WTC11 (cell line): ENCODE data around the gene SLC35D1. TPM values are rescaled to one million over a fixed set of nuclear protein-coding genes. Genes with fewer than 3 reads are reported as not detected.
A peak's percentile ranks its signal among the peaks of the same experiment; 100 is the strongest.

ENCODE experiments used
- ATAC-seq: fragments of 200-7000 bp; cut with Tn5 transposase; 2 replicates; pipeline ENCODE4 v1.10.0; 2021; ENCODE audit warnings: mild to moderate bottlenecking, moderate library complexity
- CTCF ChIA-PET: fragments of 300-600 bp; sonication (Branson Sonifier 250); formaldehyde crosslinking; loops from one replicate; lab custom pipeline; 2021; ENCODE audit warnings: antibody characterized with exemption; lab: Charles Lee
- POLR2A ChIA-PET: fragments of 350-600 bp; sonication (Branson Sonifier 250); formaldehyde crosslinking; loops from one replicate; lab custom pipeline; 2021; ENCODE audit warnings: antibody characterized with exemption; lab: Charles Lee
- DNase-seq: peaks from one replicate; pipeline ENCODE4 v3.0.0; 2021; ENCODE audit warnings: low spot score
- H3K27ac Mint-ChIP-seq: 2 replicates; pipeline ENCODE4 v1.8.0; 2021; ENCODE audit warnings: mixed read lengths
- H3K27me3 Mint-ChIP-seq: 2 replicates; pipeline ENCODE4 v1.8.0; 2021; ENCODE audit warnings: low read depth, mild to moderate bottlenecking, moderate library complexity, mixed read lengths
- H3K36me3 Mint-ChIP-seq: 2 replicates; pipeline ENCODE4 v1.8.0; 2021; ENCODE audit warnings: mixed read lengths
- H3K4me1 Mint-ChIP-seq: 2 replicates; pipeline ENCODE4 v1.8.0; 2022; ENCODE audit warnings: mixed read lengths
- H3K4me3 Mint-ChIP-seq: 2 replicates; pipeline ENCODE4 v1.8.0; 2021; ENCODE audit warnings: mild to moderate bottlenecking, moderate library complexity, mixed read lengths
- H3K9me3 Mint-ChIP-seq: 2 replicates; pipeline ENCODE4 v1.8.0; 2021; ENCODE audit warnings: mixed read lengths
- AFF4 ChIP-seq: sonication (generic); formaldehyde crosslinking; IDR thresholded peaks from 2 replicates; pipeline ENCODE4 v1.8.1; 2023; ENCODE audit warnings: mild to moderate bottlenecking, missing genetic modification reagents, borderline replicate concordance
- AR ChIP-seq: fragments of 250-450 bp; sonication (Bioruptor Pico); IDR thresholded peaks from 2 replicates; pipeline ENCODE4 v1.9.0; 2021; ENCODE audit warnings: mild to moderate bottlenecking
- ATF2 ChIP-seq: sonication (generic); formaldehyde crosslinking; IDR thresholded peaks from 2 replicates; pipeline ENCODE4 v1.8.1; 2022; ENCODE audit warnings: low read depth, missing genetic modification reagents, borderline replicate concordance
- ATF3 ChIP-seq: sonication (generic); formaldehyde crosslinking; conservative IDR thresholded peaks from 2 replicates; pipeline ENCODE4 v1.8.1; 2022; ENCODE audit warnings: mild to moderate bottlenecking, missing genetic modification reagents
- CBFB ChIP-seq: sonication (generic); formaldehyde crosslinking; IDR thresholded peaks from 2 replicates; pipeline ENCODE4 v1.8.1; 2022; ENCODE audit warnings: mild to moderate bottlenecking, low read depth, missing genetic modification reagents
- ERG ChIP-seq: fragments of 250-450 bp; sonication (Bioruptor Pico); IDR thresholded peaks from 2 replicates; pipeline ENCODE4 v1.8.0; 2021; ENCODE audit warnings: mild to moderate bottlenecking
- ESRRA ChIP-seq: sonication (generic); formaldehyde crosslinking; IDR thresholded peaks from 2 replicates; pipeline ENCODE4 v1.8.1; 2022; ENCODE audit warnings: mild to moderate bottlenecking, missing genetic modification reagents, borderline replicate concordance
- MLX ChIP-seq: sonication (generic); formaldehyde crosslinking; IDR thresholded peaks from 2 replicates; pipeline ENCODE4 v1.8.1; 2023; ENCODE audit warnings: mild to moderate bottlenecking, missing genetic modification reagents, moderate library complexity
- MXD4 ChIP-seq: fragments of 250-450 bp; sonication (Bioruptor Pico); IDR thresholded peaks from 2 replicates; pipeline ENCODE4 v1.8.0; 2021; ENCODE audit warnings: mild to moderate bottlenecking, moderate library complexity, borderline replicate concordance
- PREB ChIP-seq: sonication (generic); formaldehyde crosslinking; IDR thresholded peaks from 2 replicates; pipeline ENCODE4 v1.8.1; 2022; ENCODE audit warnings: mild to moderate bottlenecking, missing genetic modification reagents, moderate library complexity, borderline replicate concordance
- PRRX2 ChIP-seq: fragments of 250-450 bp; sonication (Bioruptor Pico); IDR thresholded peaks from 2 replicates; pipeline ENCODE4 v1.8.0; 2021; ENCODE audit warnings: mild to moderate bottlenecking
- TCF7 ChIP-seq: sonication (generic); formaldehyde crosslinking; IDR thresholded peaks from 2 replicates; pipeline ENCODE4 v1.8.0; 2022; ENCODE audit warnings: mild to moderate bottlenecking, low read depth, missing genetic modification reagents, moderate library complexity
- TEAD4 ChIP-seq: sonication (generic); formaldehyde crosslinking; IDR thresholded peaks from 2 replicates; pipeline ENCODE4 v1.8.0; 2022; ENCODE audit warnings: mild to moderate bottlenecking, missing genetic modification reagents
- TP53 ChIP-seq: sonication (generic); formaldehyde crosslinking; IDR thresholded peaks from 2 replicates; pipeline ENCODE4 v1.8.1; 2023; ENCODE audit warnings: mild to moderate bottlenecking, missing genetic modification reagents
- ZNF121 ChIP-seq: sonication (generic); formaldehyde crosslinking; IDR thresholded peaks from 2 replicates; pipeline ENCODE4 v1.8.0; 2023; ENCODE audit warnings: missing genetic modification reagents
- ZNF423 ChIP-seq: fragments of 250-450 bp; sonication (Bioruptor Pico); IDR thresholded peaks from 2 replicates; pipeline ENCODE4 v2.1.2; 2022; ENCODE audit warnings: mild to moderate bottlenecking, moderate library complexity
- ZSCAN18 ChIP-seq: fragments of 250-450 bp; sonication (Bioruptor Pico); IDR thresholded peaks from 2 replicates; pipeline ENCODE4 v2.1.2; 2022; ENCODE audit warnings: mild to moderate bottlenecking, moderate library complexity
- total RNA-seq: library from RNA; stranded (reverse); gene quantifications from 3 replicates; pipeline ENCODE4 v1.2.3, GENCODE V29; 2021

Gene SLC35D1
- total RNA-seq, 1 experiment from 2014 or later, result 2.4 TPM

GRCh38 chr1:67058761-67059160 lies 4.8 kb upstream of the SLC35D1 start (continued):
- TF ChIP-seq ATF3 (CRISPR knock-in tag) (no peak), TP53 (no peak), ESRRA (no peak), ERG (CRISPR knock-in tag) (no peak)

GRCh38 chr1:67058242-67058641 lies 4.3 kb upstream of the SLC35D1 start:
- Mint-ChIP-seq H3K27me3 (no peaks in the 10 kb centered on the region), H3K4me3 (no peak overlapping the region), H3K4me1 (peaks cover 14% of the 10 kb centered on the region), H3K27ac (no peak overlapping the region), H3K9me3 (no peaks in the 10 kb centered on the region), H3K36me3 (no peaks in the 10 kb centered on the region)
- no peak for TF ChIP-seq AFF4 (CRISPR knock-in tag)
- TF ChIP-seq AR, result no peak
- peak; percentile 15; the same call in 1 of the 2 replicates for TF ChIP-seq ZNF423 (CRISPR knock-in tag)
- POLR2A ChIA-PET, result no interaction called here
- ATAC-seq (no peak), DNase-seq (no peak)
- CTCF ChIA-PET, result interaction anchor here (1.6 kb wide), 1 partner anchor 62 kb away, joined by 4 read pairs; no protein-coding TSS in a partner anchor

GRCh38 chr1:67053535-67053784 lies 488 bp downstream of the SLC35D1 start:
- peaks cover 26% of the 10 kb centered on the region for H3K4me1 Mint-ChIP-seq
- TF ChIP-seq PRRX2 (CRISPR knock-in tag) (no peak), MXD4 (CRISPR knock-in tag) (no peak), TCF7 (no peak), ESRRA (no peak), ZNF121 (no peak), TEAD4 (CRISPR knock-in tag) (no peak), ATF2 (CRISPR knock-in tag) (no peak), ZSCAN18 (CRISPR knock-in tag) (no peak), CBFB (CRISPR knock-in tag) (no peak), MLX (no peak), ZNF423 (CRISPR knock-in tag) (no peak), PREB (CRISPR knock-in tag) (no peak), ERG (CRISPR knock-in tag) (no peak)

More at GRCh38 chr1:67053535-67053784, 488 bp downstream of the SLC35D1 start:
- CTCF ChIA-PET, result interaction anchor here (0.9 to 1.3 kb wide), 5 partner anchors 34 to 160 kb away, joined by 3 to 10 read pairs (median 6); partner anchors contain the start of genes DNAI4 and MIER1
- DNase-seq (no peak), ATAC-seq (peak; percentile 57)
- Mint-ChIP-seq H3K36me3 (no peaks in the 10 kb centered on the region; the same call in 1 of the 2 replicates), H3K4me3 (peak overlapping the region; percentile 81), H3K9me3 (no peaks in the 10 kb centered on the region), H3K27ac (no peak overlapping the region), H3K27me3 (peaks cover 7% of the 10 kb centered on the region)
- POLR2A ChIA-PET, result interaction anchor here (0.6 to 1.3 kb wide), 8 partner anchors 18 to 128 kb away, joined by 3 to 6 read pairs (median 3); partner anchors contain the start of genes DNAI4 and MIER1
